ENCODE results near the gene GLIPR1. TPM values are rescaled to one million over a fixed set of nuclear protein-coding genes. Genes with fewer than 3 reads are reported as not detected.

GLIPR1 gene
- total RNA-seq, 1 experiment from 2014 or later: 0.13 TPM

GRCh38 chr12:75542942-75543341 lies 62.4 kb downstream of the GLIPR1 start:
- no peak overlapping the region for H4K91ac ChIP-seq (ENCODE audit: insufficient read length, low read depth, low read length)
- Mint-ChIP-seq H3K4me3 (no peak overlapping the region), H3K4me1 (peaks cover 7 to 12% of the 10 kb centered on the region in 2 experiments; a peak in 3 of 4 replicates), H3K9me3 (no peaks in the 10 kb centered on the region; a peak in 1 of 5 replicates), H3K36me3 (ENCODE audit: insufficient read depth in 1 of 3, low read depth in 3 of 3) (no peaks in the 10 kb centered on the region), H3K27ac (no peak overlapping the region), H3K27me3 (ENCODE audit: low read depth) (no peaks in the 10 kb centered on the region)
- H3K27me3 ChIP-seq (ENCODE audit: insufficient read depth, low read length): no peaks in the 10 kb centered on the region
- H3K4me2 ChIP-seq (ENCODE audit: insufficient read depth, insufficient read length, low read length): no peak overlapping the region
- H2AK5ac ChIP-seq (ENCODE audit: insufficient read length, low read length): no peak overlapping the region
- H2BK15ac ChIP-seq (ENCODE audit: low read depth, low read length): no peak overlapping the region
- no peak overlapping the region for H2BK5ac ChIP-seq (ENCODE audit: insufficient read length, low read length)
- no peak overlapping the region for H3K56ac ChIP-seq (ENCODE audit: insufficient read length, low read depth, low read length)
- H2BK120ac ChIP-seq (ENCODE audit: low read depth, low read length, poor library complexity, severe bottlenecking): no peak overlapping the region
- H4K20me1 ChIP-seq (ENCODE audit: control insufficient read depth, insufficient read depth, insufficient read length): no peaks in the 10 kb centered on the region
- H3K23me2 ChIP-seq (ENCODE audit: insufficient read length, low read depth, low read length, poor library complexity, severe bottlenecking): no peaks in the 10 kb centered on the region
- no peak overlapping the region for H3K18ac ChIP-seq (ENCODE audit: insufficient read length, low read depth, low read length)
- H3K27ac ChIP-seq (ENCODE audit: insufficient read length, low read depth, low read length): no peak overlapping the region
- no CpG with 5 or more reads among the region's 1 CpG for WGBS (ENCODE audit: extremely low coverage, insufficient read length, low lambda C conversion rate)
- no peaks in the 10 kb centered on the region for H3K79me1 ChIP-seq (ENCODE audit: insufficient read depth, low read depth, low read length, poor library complexity, severe bottlenecking)
- no peaks in the 10 kb centered on the region for H3K79me2 ChIP-seq (ENCODE audit: insufficient read depth, low read length)
- no peaks in the 10 kb centered on the region for H3K9me3 ChIP-seq (ENCODE audit: control insufficient read depth, low read depth, low read length)
- H4K8ac ChIP-seq (replicated peaks; ENCODE audit: insufficient read length, low read depth, low read length): no peak overlapping the region
- H3T11ph ChIP-seq (ENCODE audit: low read length): no peak overlapping the region
- no peak overlapping the region for H4K5ac ChIP-seq (ENCODE audit: insufficient read length, low read depth, low read length)
- H3K14ac ChIP-seq (ENCODE audit: insufficient read depth, low read length): no peak overlapping the region
- no peak for DNase-seq
- H3K23ac ChIP-seq (ENCODE audit: insufficient read length, low read depth, low read length): no peak overlapping the region
- no peak overlapping the region for H3K9ac ChIP-seq (ENCODE audit: extremely low read depth, insufficient read length, low read length)
- TF ChIP-seq CTCF (conservative IDR thresholded peaks at IDR 0.05): no peak
- H2BK12ac ChIP-seq (ENCODE audit: insufficient read length, low read depth, low read length): no peak overlapping the region
- no peaks in the 10 kb centered on the region for H3K4me1 ChIP-seq (ENCODE audit: insufficient read depth, low read length)
- H2AFZ ChIP-seq (ENCODE audit: low read length): no peak overlapping the region
- no peak overlapping the region for H2BK20ac ChIP-seq (ENCODE audit: low read depth, low read length, poor library complexity, severe bottlenecking)
- no peak overlapping the region for H3K4ac ChIP-seq (ENCODE audit: low read depth, low read length)
